22Rv1 (cell line): ENCODE data around the gene ARF6.

Source experiments
- ZFX ChIP-seq: fragments of 450-650 bp; IDR thresholded peaks from 2 replicates; pipeline ENCODE4 v1.6.1; 2017; ENCODE audit warnings: antibody characterized with exemption, borderline replicate concordance
- TF ChIP-seq, protein P1 (sequence below): fragments of 450-650 bp; IDR thresholded peaks from 2 replicates; pipeline ENCODE4 v1.5.1; 2017; ENCODE audit warnings: mild to moderate bottlenecking

- TF ChIP-seq, protein P1, sequence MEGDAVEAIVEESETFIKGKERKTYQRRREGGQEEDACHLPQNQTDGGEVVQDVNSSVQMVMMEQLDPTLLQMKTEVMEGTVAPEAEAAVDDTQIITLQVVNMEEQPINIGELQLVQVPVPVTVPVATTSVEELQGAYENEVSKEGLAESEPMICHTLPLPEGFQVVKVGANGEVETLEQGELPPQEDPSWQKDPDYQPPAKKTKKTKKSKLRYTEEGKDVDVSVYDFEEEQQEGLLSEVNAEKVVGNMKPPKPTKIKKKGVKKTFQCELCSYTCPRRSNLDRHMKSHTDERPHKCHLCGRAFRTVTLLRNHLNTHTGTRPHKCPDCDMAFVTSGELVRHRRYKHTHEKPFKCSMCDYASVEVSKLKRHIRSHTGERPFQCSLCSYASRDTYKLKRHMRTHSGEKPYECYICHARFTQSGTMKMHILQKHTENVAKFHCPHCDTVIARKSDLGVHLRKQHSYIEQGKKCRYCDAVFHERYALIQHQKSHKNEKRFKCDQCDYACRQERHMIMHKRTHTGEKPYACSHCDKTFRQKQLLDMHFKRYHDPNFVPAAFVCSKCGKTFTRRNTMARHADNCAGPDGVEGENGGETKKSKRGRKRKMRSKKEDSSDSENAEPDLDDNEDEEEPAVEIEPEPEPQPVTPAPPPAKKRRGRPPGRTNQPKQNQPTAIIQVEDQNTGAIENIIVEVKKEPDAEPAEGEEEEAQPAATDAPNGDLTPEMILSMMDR, result no peak
- no peak for TF ChIP-seq ZFX
These were observed 4.6 kb upstream of the ARF6 start for GRCh38 chr14:49888293-49888692.
